Measurements from ENCODE around the gene RHBDF2. TPM values are rescaled to one million over a fixed set of nuclear protein-coding genes. Genes with fewer than 3 reads are reported as not detected.

Gene RHBDF2
- total RNA-seq, 1 donor from 2014 or later, result 189 TPM

DNA sequence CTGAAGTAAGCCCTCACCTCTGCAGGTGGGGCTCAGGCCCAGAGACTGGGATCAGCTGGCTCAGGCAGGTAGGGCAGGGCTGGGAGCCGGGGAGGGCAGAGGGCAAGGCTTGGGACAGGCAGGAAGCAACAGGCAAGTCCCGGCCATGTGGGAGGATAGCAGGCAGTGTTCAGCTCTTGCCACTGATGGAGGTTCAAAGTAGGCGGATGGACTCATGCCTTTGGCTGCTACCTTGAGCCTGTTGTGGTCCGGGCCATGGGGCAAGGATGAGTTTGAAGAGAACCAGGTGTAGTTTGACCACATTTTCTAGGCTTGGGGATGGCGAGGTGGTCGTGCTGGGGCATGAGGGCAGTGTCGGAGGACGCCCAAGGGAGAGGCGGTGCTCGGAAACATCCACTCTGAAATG lies 41.3 kb upstream of the RHBDF2 start:
- ChIA-PET POLR2A (interaction anchor here (5.4 kb wide), 1 partner anchor 14 kb away, joined by 51 read pairs; no protein-coding TSS in a partner anchor), CTCF (interaction anchor here (2.1 kb wide), 1 partner anchor 20 kb away, joined by 12 read pairs; no protein-coding TSS in a partner anchor)
- Mint-ChIP-seq H3K9me3 (no peaks in the 10 kb centered on the region), H3K4me1 (peaks cover 18% of the 10 kb centered on the region), H3K27ac (no peak overlapping the region), H3K27me3 (peaks cover 19% of the 10 kb centered on the region), H3K36me3 (ENCODE audit: low read depth) (no peaks in the 10 kb centered on the region), H3K4me3 (no peak overlapping the region)
- intact Hi-C loops (cut with micrococcal nuclease), result no loop called here
- DNase-seq (no peak), ATAC-seq (ENCODE audit: low read depth) (no peak)
- TF ChIP-seq, protein P1, sequence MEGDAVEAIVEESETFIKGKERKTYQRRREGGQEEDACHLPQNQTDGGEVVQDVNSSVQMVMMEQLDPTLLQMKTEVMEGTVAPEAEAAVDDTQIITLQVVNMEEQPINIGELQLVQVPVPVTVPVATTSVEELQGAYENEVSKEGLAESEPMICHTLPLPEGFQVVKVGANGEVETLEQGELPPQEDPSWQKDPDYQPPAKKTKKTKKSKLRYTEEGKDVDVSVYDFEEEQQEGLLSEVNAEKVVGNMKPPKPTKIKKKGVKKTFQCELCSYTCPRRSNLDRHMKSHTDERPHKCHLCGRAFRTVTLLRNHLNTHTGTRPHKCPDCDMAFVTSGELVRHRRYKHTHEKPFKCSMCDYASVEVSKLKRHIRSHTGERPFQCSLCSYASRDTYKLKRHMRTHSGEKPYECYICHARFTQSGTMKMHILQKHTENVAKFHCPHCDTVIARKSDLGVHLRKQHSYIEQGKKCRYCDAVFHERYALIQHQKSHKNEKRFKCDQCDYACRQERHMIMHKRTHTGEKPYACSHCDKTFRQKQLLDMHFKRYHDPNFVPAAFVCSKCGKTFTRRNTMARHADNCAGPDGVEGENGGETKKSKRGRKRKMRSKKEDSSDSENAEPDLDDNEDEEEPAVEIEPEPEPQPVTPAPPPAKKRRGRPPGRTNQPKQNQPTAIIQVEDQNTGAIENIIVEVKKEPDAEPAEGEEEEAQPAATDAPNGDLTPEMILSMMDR (IDR thresholded peaks at IDR 0.05), result no peak

DNA sequence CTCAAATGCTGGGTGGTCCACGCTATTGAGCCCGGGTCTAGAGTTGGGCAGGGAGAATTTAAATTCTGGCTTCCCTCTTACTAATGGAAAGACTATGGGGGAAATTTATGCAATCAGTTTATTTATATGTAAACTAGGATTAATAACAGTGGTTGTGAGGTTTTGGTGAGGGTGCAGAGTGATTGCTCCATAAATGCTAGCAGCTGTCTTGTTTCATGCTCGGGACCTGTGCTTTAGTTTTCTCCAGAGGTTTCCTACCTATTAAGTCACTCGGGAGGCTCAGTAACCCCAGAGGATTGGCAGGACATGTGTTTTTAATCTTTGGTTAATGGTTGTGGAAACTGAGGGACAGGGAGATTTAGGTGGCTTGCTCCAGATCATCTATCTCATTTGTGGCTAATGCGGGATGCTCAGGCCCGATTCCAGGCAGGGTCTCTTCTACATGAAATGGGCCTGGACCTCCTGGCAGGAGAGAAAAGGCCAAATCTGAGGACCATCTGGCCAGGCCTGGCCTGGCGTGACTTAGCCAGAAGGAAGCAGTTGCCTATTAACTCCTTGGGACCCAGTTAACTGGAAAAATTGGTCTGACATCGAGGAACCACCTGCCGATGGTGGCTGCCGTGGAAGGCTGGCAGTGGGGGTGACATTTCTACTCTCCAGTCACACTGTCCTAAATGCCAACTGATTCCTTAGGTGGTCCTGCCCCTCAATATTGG lies 40.7 kb upstream of the RHBDF2 start:
- ATAC-seq (ENCODE audit: low read depth) (no peak), DNase-seq (no peak)
- no peaks in the 10 kb centered on the region for H3K36me3 Mint-ChIP-seq (ENCODE audit: low read depth)
- H3K27me3 Mint-ChIP-seq, result peaks cover 19% of the 10 kb centered on the region
- H3K9me3 Mint-ChIP-seq, result no peaks in the 10 kb centered on the region
- TF ChIP-seq, protein P1 (IDR thresholded peaks at IDR 0.05), result no peak
- peaks cover 18% of the 10 kb centered on the region for H3K4me1 Mint-ChIP-seq
- H3K27ac Mint-ChIP-seq, result no peak overlapping the region
- CTCF ChIA-PET, result no interaction called here
- no peak overlapping the region for H3K4me3 Mint-ChIP-seq
- POLR2A ChIA-PET, result interaction anchor here (3.6 to 5.4 kb wide), 2 partner anchors 13 to 14 kb away, joined by 16 to 51 read pairs; no protein-coding TSS in a partner anchor
- intact Hi-C loops (cut with micrococcal nuclease), result no loop called here

DNA sequence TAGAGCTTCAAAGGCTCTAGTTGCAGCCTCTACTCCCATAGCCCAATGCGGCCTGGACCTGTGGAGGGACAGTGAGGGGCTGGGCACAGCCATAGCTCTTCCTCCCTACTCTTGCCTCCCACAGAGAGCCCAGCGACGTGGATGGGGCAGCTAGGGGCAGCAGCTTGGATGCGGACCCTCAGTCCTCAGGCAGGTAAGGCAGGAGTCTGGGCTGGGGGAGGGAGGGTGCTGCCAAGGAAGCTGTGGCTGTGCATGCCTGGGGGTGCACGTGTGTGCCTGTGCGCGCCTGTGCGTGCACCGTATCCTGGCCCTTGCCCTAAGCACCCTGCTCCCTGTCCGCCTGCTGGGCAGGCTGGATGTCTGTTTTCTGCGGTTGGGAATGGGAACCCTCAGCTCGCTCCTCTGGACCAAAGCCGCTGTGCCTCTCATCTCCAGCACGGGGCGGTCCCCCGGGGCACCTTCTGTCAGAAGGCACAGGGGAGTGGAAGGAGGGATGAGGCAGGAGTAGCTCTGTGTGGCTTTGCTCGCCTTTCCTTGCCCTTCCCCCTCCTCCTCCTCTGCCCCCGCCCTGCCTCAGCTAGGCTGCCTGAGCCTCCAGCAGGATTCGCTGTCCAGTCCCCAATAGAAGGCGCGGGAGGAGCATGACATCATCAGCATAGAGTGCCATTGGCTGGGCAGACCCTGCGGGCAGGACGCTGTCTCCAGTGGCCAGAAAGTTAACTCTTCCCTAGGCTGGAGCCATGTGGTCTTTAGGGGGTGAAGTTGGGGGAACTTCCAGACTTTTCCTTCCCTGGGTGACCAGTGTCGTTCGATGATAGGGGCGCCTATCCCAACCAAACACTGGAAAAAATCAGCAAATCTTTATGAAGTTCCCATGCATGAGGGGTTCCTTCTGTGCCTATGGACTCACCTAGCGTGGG lies 39.4 kb upstream of the RHBDF2 start:
- ChIA-PET POLR2A (interaction anchor here (0.6 to 3.6 kb wide), 3 partner anchors 9 to 234 kb away, joined by 3 to 16 read pairs (median 3); no protein-coding TSS in a partner anchor), CTCF (interaction anchor here (1.8 kb wide), 1 partner anchor 17 kb away, joined by 9 read pairs; no protein-coding TSS in a partner anchor)
- intact Hi-C loops (cut with micrococcal nuclease), result no loop called here
- H3K36me3 Mint-ChIP-seq (ENCODE audit: low read depth), result no peaks in the 10 kb centered on the region
- no peak overlapping the region for H3K27ac Mint-ChIP-seq
- TF ChIP-seq, protein P1 (IDR thresholded peaks at IDR 0.05), result no peak
- H3K4me1 Mint-ChIP-seq, result peaks cover 21% of the 10 kb centered on the region
- H3K27me3 Mint-ChIP-seq, result peaks cover 21% of the 10 kb centered on the region
- no peaks in the 10 kb centered on the region for H3K9me3 Mint-ChIP-seq
- ATAC-seq (ENCODE audit: low read depth) (peak; percentile 63), DNase-seq (no peak)
- H3K4me3 Mint-ChIP-seq, result no peak overlapping the region

DNA sequence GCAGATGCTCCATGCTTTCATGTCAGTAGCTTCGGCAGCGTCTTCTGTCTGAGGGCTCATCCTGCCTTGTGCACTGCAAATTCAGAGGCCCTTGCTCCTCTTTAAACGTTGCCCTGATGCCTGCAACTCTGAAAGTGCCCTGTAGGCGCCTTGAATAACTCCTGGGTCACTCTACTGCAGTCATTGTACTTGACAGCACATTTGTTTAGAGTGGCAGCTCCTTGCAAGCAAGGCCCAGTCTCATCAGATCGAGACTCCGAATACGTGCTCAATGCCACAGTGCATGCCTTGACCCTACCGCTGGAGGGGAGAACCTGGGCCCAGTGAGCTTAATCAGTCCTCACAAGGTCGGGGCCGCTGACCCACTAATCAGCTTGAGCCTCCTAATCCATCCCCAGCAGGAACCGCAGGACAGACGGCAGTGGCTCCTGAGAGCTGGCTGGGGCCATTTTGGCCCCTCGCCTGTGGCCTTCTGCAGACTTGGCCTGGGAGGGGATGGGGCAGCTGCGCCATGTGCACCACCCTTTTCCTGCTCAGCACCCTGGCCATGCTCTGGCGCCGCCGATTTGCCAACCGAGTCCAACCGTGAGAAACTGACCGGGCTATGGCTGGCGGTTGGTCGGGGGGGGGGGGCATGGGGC lies 38.5 kb upstream of the RHBDF2 start, which contains the start of gene PRCD:
Gene PRCD, plus strand, starts transcription at position 414 of the 641 bp plus-strand sequence. Its CDS starts 98 bp downstream, at position 512.
- H3K4me3 Mint-ChIP-seq, result peak within 1 kb of the TSS; percentile 59
- POLR2A ChIA-PET, result interaction anchor here (0.6 to 3.6 kb wide), 3 partner anchors 8 to 17 kb away, joined by 3 to 16 read pairs (median 3); no protein-coding TSS in a partner anchor
- no peaks in the 10 kb centered on the region for H3K9me3 Mint-ChIP-seq
- no peak within 1 kb of the TSS for H3K27ac Mint-ChIP-seq
- ATAC-seq (ENCODE audit: low read depth) (no peak), DNase-seq (no peak)
- H3K36me3 Mint-ChIP-seq (ENCODE audit: low read depth), result no peaks in the 10 kb centered on the region
- peaks cover 24% of the 10 kb centered on the region for H3K27me3 Mint-ChIP-seq
- CTCF ChIA-PET, result interaction anchor here (1.8 kb wide), 1 partner anchor 17 kb away, joined by 9 read pairs; no protein-coding TSS in a partner anchor
- TF ChIP-seq, protein P1 (IDR thresholded peaks at IDR 0.05), result no peak
- peaks cover 21% of the 10 kb centered on the region for H3K4me1 Mint-ChIP-seq
- intact Hi-C loops (cut with micrococcal nuclease), result no loop called here
